H1 (cell line): ENCODE results near the gene EBPL. TPM values are rescaled to one million over a fixed set of nuclear protein-coding genes. Genes with fewer than 3 reads are reported as not detected.
A peak's percentile ranks its signal among the peaks of the same experiment; 100 is the strongest.

Experiments
- CTCF ChIA-PET: fragments of 300-600 bp; sonication (Branson Sonifier 250); formaldehyde crosslinking; loops from one replicate; lab custom pipeline; 2021; ENCODE audit not compliant: partially characterized antibody; lab: Charles Lee
- POLR2A ChIA-PET: fragments of 300-600 bp; sonication (Branson Sonifier 250); formaldehyde crosslinking; loops from one replicate; lab custom pipeline; 2021; ENCODE audit warnings: inconsistent platforms; ENCODE audit not compliant: partially characterized antibody; lab: Charles Lee
- DNase-seq, 2 experiments: peaks; one replicate each; pipeline versions ENCODE4 v3.0.0 to v3.0.0-alpha.2; 2010 to 2022; ENCODE audit warnings: low spot score in 2 of 2, low read depth in 1 of 2, mixed read lengths in 1 of 2
- FAIRE-seq: peaks from 2 replicates; lab custom pipeline; 2011; peaks lifted over from hg19 to GRCh38; lab: Jason Lieb, UNC
- H2AFZ ChIP-seq: 2 replicates; pipeline ENCODE4 v1.8.1; 2012; ENCODE audit warnings: low read length, inconsistent platforms
- H2AK5ac ChIP-seq: 2 replicates; pipeline ENCODE4 v1.6.1; 2013; ENCODE audit warnings: low read depth, low read length
- H2BK120ac ChIP-seq: replicated peaks from 2 replicates; pipeline ENCODE3; 2013; ENCODE audit warnings: low read depth, low read length, inconsistent platforms
- H2BK12ac ChIP-seq: 2 replicates; pipeline ENCODE4 v1.6.1; 2013; ENCODE audit warnings: low read depth, low read length
- H2BK15ac ChIP-seq: 2 replicates; pipeline ENCODE4 v1.6.1; 2013; ENCODE audit warnings: low read length
- H2BK20ac ChIP-seq: 2 replicates; pipeline ENCODE4 v1.6.1; 2013; ENCODE audit warnings: low read length
- H2BK5ac ChIP-seq: 2 replicates; pipeline ENCODE4 v1.6.1; 2013; ENCODE audit warnings: low read depth, low read length
- H3K14ac ChIP-seq: 2 replicates; pipeline ENCODE4 v1.6.1; 2013; ENCODE audit warnings: inconsistent platforms; ENCODE audit not compliant: insufficient read length
- H3K18ac ChIP-seq: 2 replicates; pipeline ENCODE4 v1.6.1; 2013; ENCODE audit warnings: low read length; ENCODE audit errors: extremely low read depth
- H3K23ac ChIP-seq: 2 replicates; pipeline ENCODE4 v1.6.1; 2013; ENCODE audit warnings: inconsistent platforms; ENCODE audit not compliant: insufficient read length
- H3K23me2 ChIP-seq: 2 replicates; pipeline ENCODE4 v1.6.1; 2013; ENCODE audit warnings: low read depth, low read length
- H3K27ac ChIP-seq: 2 replicates; pipeline ENCODE4 v1.6.1; 2011; ENCODE audit warnings: low read depth, low read length, inconsistent platforms
- H3K27me3 ChIP-seq, 4 experiments: replicated peaks in 1 of 4; 1 replicate in 1 of 4; 2 replicates in 3 of 4; pipeline versions ENCODE4 v1.6.1 to v1.8.1; 2011 to 2013; ENCODE audit warnings: low read length in 3 of 4, mild to moderate bottlenecking in 3 of 4, inconsistent platforms in 2 of 4, mixed read lengths in 2 of 4, moderate library complexity in 1 of 4; ENCODE audit not compliant: control insufficient read depth in 3 of 4, insufficient read depth in 3 of 4; ENCODE audit errors: extremely low read depth in 1 of 4
- H3K36me3 ChIP-seq, 4 experiments: 2 replicates each; pipeline versions ENCODE4 v1.6.1 to v1.8.1; 2011 to 2013; ENCODE audit warnings: mild to moderate bottlenecking in 4 of 4, low read length in 3 of 4, moderate library complexity in 2 of 4, control low read depth in 1 of 4, inconsistent platforms in 1 of 4; ENCODE audit not compliant: insufficient read depth in 4 of 4, control insufficient read depth in 2 of 4
- H3K4ac ChIP-seq: replicated peaks from 2 replicates; pipeline ENCODE3; 2013; ENCODE audit warnings: low read length, low read depth, mixed read lengths, inconsistent platforms; ENCODE audit not compliant: insufficient read length
- H3K4me1 ChIP-seq, 4 experiments: replicated peaks in 1 of 4; 1 replicate in 1 of 4; 2 replicates in 3 of 4; pipeline versions ENCODE4 v1.6.1 to v1.8.1; 2011 to 2013; ENCODE audit warnings: low read length in 3 of 4, inconsistent platforms in 2 of 4, mixed read lengths in 1 of 4; ENCODE audit not compliant: insufficient read depth in 4 of 4, control insufficient read depth in 3 of 4
- H3K4me2 ChIP-seq, 2 experiments: 2 replicates each; pipeline versions ENCODE4 v1.6.1 to v1.8.1; 2011 to 2013; ENCODE audit warnings: low read depth in 2 of 2, low read length in 2 of 2, control low read depth in 1 of 2, inconsistent platforms in 1 of 2, mild to moderate bottlenecking in 1 of 2; ENCODE audit not compliant: insufficient read depth in 1 of 2
- H3K4me3 ChIP-seq, 4 experiments: fragments of 200-600, 300-600 bp in 1 of 4; sonication (generic), shearing (Covaris generic), sonication (Bioruptor Twin) in 1 of 4; 2 replicates each; pipeline versions ENCODE4 v1.5.1 to v1.8.1; 2011 to 2016; ENCODE audit warnings: low read length in 4 of 4, low read depth in 3 of 4, control low read depth in 2 of 4, inconsistent platforms in 2 of 4, mild to moderate bottlenecking in 2 of 4, mixed read lengths in 1 of 4, moderate library complexity in 1 of 4; ENCODE audit not compliant: insufficient read depth in 2 of 4; ENCODE audit errors: extremely low read depth in 1 of 4
- H3K56ac ChIP-seq: replicated peaks from 2 replicates; pipeline ENCODE3; 2013; ENCODE audit warnings: low read depth, mild to moderate bottlenecking, mixed read lengths, low read length, inconsistent platforms; ENCODE audit not compliant: insufficient read length
- H3K79me1 ChIP-seq: 2 replicates; pipeline ENCODE4 v1.6.1; 2013; ENCODE audit warnings: low read depth, low read length, control low read depth
- H3K79me2 ChIP-seq, 2 experiments: 2 replicates each; pipeline versions ENCODE4 v1.6.1 to v1.8.1; 2012 to 2013; ENCODE audit warnings: low read length in 2 of 2, mild to moderate bottlenecking in 2 of 2, inconsistent platforms in 1 of 2; ENCODE audit not compliant: insufficient read depth in 2 of 2, control insufficient read depth in 1 of 2
- H3K9ac ChIP-seq, 4 experiments: replicated peaks in 1 of 4; 1 replicate in 1 of 4; 2 replicates in 3 of 4; pipeline versions ENCODE4 v1.6.1 to v1.8.1; 2011 to 2013; ENCODE audit warnings: low read depth in 3 of 4, low read length in 3 of 4, control low read depth in 2 of 4, mild to moderate bottlenecking in 2 of 4, moderate library complexity in 2 of 4, inconsistent platforms in 1 of 4; ENCODE audit errors: extremely low read depth in 1 of 4
- H3K9me3 ChIP-seq, 2 experiments: 2 replicates each; pipeline versions ENCODE4 v1.6.1 to v1.8.1; 2012 to 2013; ENCODE audit warnings: mild to moderate bottlenecking in 2 of 2, moderate library complexity in 2 of 2, control low read depth in 1 of 2, inconsistent platforms in 1 of 2, low read depth in 1 of 2, low read length in 1 of 2, mixed read lengths in 1 of 2; ENCODE audit not compliant: insufficient read depth in 2 of 2
- H4K20me1 ChIP-seq, 2 experiments: replicated peaks in 1 of 2; 2 replicates each; pipeline versions ENCODE3 to v1.8.1; 2011 to 2013; ENCODE audit warnings: inconsistent platforms in 2 of 2, low read length in 2 of 2, mild to moderate bottlenecking in 1 of 2; ENCODE audit not compliant: insufficient read depth in 2 of 2, control insufficient read depth in 1 of 2
- H4K5ac ChIP-seq: 2 replicates; pipeline ENCODE4 v1.6.1; 2013; ENCODE audit warnings: low read length, low read depth, mixed read lengths, inconsistent platforms; ENCODE audit not compliant: insufficient read length
- H4K8ac ChIP-seq: 2 replicates; pipeline ENCODE4 v1.8.0; 2013; ENCODE audit warnings: mild to moderate bottlenecking, moderate library complexity, low read length, inconsistent platforms; ENCODE audit not compliant: insufficient read depth; ENCODE audit errors: extremely low read depth
- H4K91ac ChIP-seq: replicated peaks from 2 replicates; pipeline ENCODE3; 2013; ENCODE audit warnings: low read length, mixed read lengths, inconsistent platforms; ENCODE audit not compliant: insufficient read length
- HDAC2 ChIP-seq, 2 experiments: fragments of 300-600 bp in 1 of 2; sonication (generic) in 1 of 2; IDR thresholded peaks; 2 replicates each; pipeline ENCODE4 v1.6.1; 2011 to 2012; ENCODE audit warnings: low read depth in 2 of 2, low read length in 2 of 2, mild to moderate bottlenecking in 2 of 2, moderate library complexity in 2 of 2, borderline replicate concordance in 1 of 2, inconsistent platforms in 1 of 2
- JUN ChIP-seq: IDR thresholded peaks from 2 replicates; pipeline ENCODE4 v1.6.1; 2011; ENCODE audit warnings: low read depth, mild to moderate bottlenecking, improper control_type of control experiment, low read length
- PHF8 ChIP-seq: fragments of 200-600 bp; sonication (generic); conservative IDR thresholded peaks from 2 replicates; pipeline ENCODE4 v1.7.1; 2012; ENCODE audit warnings: low read depth, mild to moderate bottlenecking, inconsistent platforms, low read length, moderate library complexity
- SP4 ChIP-seq: IDR thresholded peaks from 2 replicates; pipeline ENCODE4 v1.6.1; 2012; ENCODE audit warnings: low read length, inconsistent platforms
- SUZ12 ChIP-seq: fragments of 200-600 bp; sonication (generic); IDR thresholded peaks from 2 replicates; pipeline ENCODE4 v1.6.1; 2012; ENCODE audit warnings: mild to moderate bottlenecking, inconsistent platforms, low read length, moderate library complexity, mixed read lengths
- TAF7 ChIP-seq: optimal IDR thresholded peaks from 2 replicates; pipeline ENCODE3; 2011; ENCODE audit warnings: low read depth, mild to moderate bottlenecking, inconsistent platforms, low read length, moderate library complexity, borderline replicate concordance
- WGBS, 2 experiments: shearing (Covaris generic) in 1 of 2; methylation state at CpG; one replicate each; pipeline versions ENCODE4 v1.1.6 to v1.1.7; 2013 to 2015; ENCODE audit warnings: low lambda C conversion rate in 2 of 2, mixed read lengths in 2 of 2, inconsistent platforms in 1 of 2, low coverage in 1 of 2, missing lambda C conversion rate in 1 of 2; ENCODE audit not compliant: insufficient replicate concordance in 2 of 2, insufficient coverage in 1 of 2, insufficient read length in 1 of 2; ENCODE audit errors: extremely low coverage in 1 of 2, missing lambda C conversion rate in 1 of 2; 5-methylcytosine and 5-hydroxymethylcytosine counted together
- polyA plus RNA-seq, 7 experiments: library from polyadenylated mRNA; depleted of rRNA in 3 of 7; stranded (reverse) in 5 of 7; unstranded in 2 of 7; fragments of >200 nt in 5 of 7; fragments of 200-250 nt in 2 of 7; gene quantifications; 1 replicate in 5 of 7; 2 replicates in 1 of 7; 4 replicates in 1 of 7; pipeline versions ENCODE4 v1.2.1 to v1.2.3, GENCODE V29; 2011 to 2013; ENCODE audit warnings: missing spikeins in 2 of 7, mixed read lengths in 2 of 7
- total RNA-seq: library from RNA; stranded (reverse); fragmentation: NEBNext Ultra II Directional; extraction: Animal tissue kit (Norgen Biotek cat#: 25700); gene quantifications from 2 replicates; pipeline ENCODE4 v1.2.1, GENCODE V29; 2021
- TF ChIP-seq, protein P1 (sequence below): IDR thresholded peaks from 2 replicates; pipeline ENCODE4 v1.6.1; 2012; ENCODE audit warnings: low read length, inconsistent platforms
- TF ChIP-seq, protein P2 (sequence below): IDR thresholded peaks from 2 replicates; pipeline ENCODE4 v1.6.1; 2012; ENCODE audit warnings: inconsistent platforms
- TF ChIP-seq, protein P3 (sequence below): IDR thresholded peaks from 2 replicates; pipeline ENCODE4 v1.6.1; 2012; ENCODE audit warnings: inconsistent platforms

EBPL gene
- total and polyA plus RNA-seq, 2 of the 8 experiments (the other 6 are each of a cell fraction or from before 2014, with no cell fraction given), result 130 to 204 TPM

DNA sequence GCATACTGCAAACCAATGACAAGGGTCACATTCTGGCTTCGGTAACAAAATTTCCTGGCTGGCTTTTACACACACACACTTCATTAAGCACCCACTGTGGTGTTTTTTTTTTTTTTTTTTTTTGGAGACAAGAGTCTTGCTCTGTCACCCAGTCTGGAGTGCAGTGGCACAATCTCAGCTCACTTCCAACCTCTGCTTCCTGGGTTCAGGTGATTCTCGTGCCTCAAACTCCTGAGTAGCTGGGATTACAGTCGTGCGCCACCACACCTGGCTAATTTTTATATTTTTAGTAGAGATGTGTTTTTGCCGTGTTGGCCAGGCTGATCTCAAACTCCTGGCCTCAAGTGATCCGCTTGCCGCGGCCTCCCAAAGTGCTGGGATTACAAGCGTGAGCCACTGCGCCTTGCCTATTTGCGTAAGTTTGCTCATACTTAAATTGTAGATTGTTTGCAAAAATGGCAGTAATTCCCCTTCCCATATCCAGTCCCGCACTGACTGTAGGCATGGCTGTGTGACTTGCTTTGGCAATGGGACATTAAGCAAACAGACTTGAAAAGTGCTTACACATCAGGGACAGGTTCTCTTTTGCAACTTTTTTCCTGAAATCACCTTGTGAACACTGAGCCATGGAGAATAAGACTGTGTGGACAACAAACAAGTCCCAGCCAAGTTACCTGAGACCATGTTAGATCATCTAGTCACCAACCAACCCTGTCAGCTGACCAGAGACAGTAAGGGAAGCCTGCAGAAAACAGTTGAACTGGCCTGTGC, 42.1 kb upstream of the EBPL start:
- Histone ChIP-seq H2AFZ (no peak overlapping the region), H2BK120ac (no peak overlapping the region), H2BK5ac (no peak overlapping the region), H3K27ac (no peak overlapping the region), H2BK20ac (no peak overlapping the region), H3K14ac (no peak overlapping the region), H3K56ac (no peak overlapping the region), H3K79me2 (no peaks in the 10 kb centered on the region), H4K5ac (no peak overlapping the region), H3K4me2 (no peak overlapping the region), H3K18ac (no peak overlapping the region), H3K79me1 (no peaks in the 10 kb centered on the region), H2BK12ac (no peak overlapping the region), H3K9me3 (no peaks in the 10 kb centered on the region), H2BK15ac (no peak overlapping the region), H4K91ac (no peak overlapping the region), H3K23me2 (no peaks in the 10 kb centered on the region), H3K4me1 (no peaks in the 10 kb centered on the region), H3K23ac (no peak overlapping the region), H3K36me3 (peaks cover 0 to 24% (median 5%) of the 10 kb centered on the region in 4 experiments; a peak in 4 of 8 replicates), H3K9ac (no peak overlapping the region; a peak in 1 of 7 replicates), H3K4me3 (no peak overlapping the region), H4K20me1 (peaks cover 0 to 2% of the 10 kb centered on the region in 2 experiments), H4K8ac (peak overlapping the region; percentile 35; the same call in 1 of the 2 replicates), H2AK5ac (no peak overlapping the region), H3K4ac (no peak overlapping the region), H3K27me3 (no peaks in the 10 kb centered on the region)
- ChIA-PET CTCF (interaction anchor here (0.6 to 1.1 kb wide), 2 partner anchors 63 to 84 kb away, joined by 3 read pairs; no protein-coding TSS in a partner anchor), POLR2A (interaction anchor here (1.2 kb wide), 1 partner anchor 59 kb away, joined by 6 read pairs; the partner anchor contains the start of gene KPNA3)
- 93% methylated on average over 12 of the region's 12 CpGs; no CpG with 5 or more reads in 1 of the 2 experiments for WGBS, 2 experiments
- FAIRE-seq (no peak), DNase-seq (no peak)
- TF ChIP-seq SP4, result no peak
- no peak for TF ChIP-seq SUZ12
- no peak for TF ChIP-seq TAF7
- no peak for TF ChIP-seq HDAC2 (IDR thresholded peaks at IDR 0.05; ENCODE audit: borderline replicate concordance in 1 of 2, low read depth in 2 of 2, low read length in 2 of 2)
- no peak for TF ChIP-seq PHF8
- TF ChIP-seq, protein P1, sequence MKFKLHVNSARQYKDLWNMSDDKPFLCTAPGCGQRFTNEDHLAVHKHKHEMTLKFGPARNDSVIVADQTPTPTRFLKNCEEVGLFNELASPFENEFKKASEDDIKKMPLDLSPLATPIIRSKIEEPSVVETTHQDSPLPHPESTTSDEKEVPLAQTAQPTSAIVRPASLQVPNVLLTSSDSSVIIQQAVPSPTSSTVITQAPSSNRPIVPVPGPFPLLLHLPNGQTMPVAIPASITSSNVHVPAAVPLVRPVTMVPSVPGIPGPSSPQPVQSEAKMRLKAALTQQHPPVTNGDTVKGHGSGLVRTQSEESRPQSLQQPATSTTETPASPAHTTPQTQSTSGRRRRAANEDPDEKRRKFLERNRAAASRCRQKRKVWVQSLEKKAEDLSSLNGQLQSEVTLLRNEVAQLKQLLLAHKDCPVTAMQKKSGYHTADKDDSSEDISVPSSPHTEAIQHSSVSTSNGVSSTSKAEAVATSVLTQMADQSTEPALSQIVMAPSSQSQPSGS, result no peak
- TF ChIP-seq, protein P2, sequence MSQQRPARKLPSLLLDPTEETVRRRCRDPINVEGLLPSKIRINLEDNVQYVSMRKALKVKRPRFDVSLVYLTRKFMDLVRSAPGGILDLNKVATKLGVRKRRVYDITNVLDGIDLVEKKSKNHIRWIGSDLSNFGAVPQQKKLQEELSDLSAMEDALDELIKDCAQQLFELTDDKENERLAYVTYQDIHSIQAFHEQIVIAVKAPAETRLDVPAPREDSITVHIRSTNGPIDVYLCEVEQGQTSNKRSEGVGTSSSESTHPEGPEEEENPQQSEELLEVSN, result no peak
- TF ChIP-seq, protein P3, sequence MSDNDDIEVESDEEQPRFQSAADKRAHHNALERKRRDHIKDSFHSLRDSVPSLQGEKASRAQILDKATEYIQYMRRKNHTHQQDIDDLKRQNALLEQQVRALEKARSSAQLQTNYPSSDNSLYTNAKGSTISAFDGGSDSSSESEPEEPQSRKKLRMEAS, result no peak
- no peak for TF ChIP-seq JUN
